ENCODE results near the gene SLC10A6. TPM values are rescaled to one million over a fixed set of nuclear protein-coding genes. Genes with fewer than 3 reads are reported as not detected.

The SLC10A6 gene
- total RNA-seq, 1 experiment from 2014 or later = not detected

DNA sequence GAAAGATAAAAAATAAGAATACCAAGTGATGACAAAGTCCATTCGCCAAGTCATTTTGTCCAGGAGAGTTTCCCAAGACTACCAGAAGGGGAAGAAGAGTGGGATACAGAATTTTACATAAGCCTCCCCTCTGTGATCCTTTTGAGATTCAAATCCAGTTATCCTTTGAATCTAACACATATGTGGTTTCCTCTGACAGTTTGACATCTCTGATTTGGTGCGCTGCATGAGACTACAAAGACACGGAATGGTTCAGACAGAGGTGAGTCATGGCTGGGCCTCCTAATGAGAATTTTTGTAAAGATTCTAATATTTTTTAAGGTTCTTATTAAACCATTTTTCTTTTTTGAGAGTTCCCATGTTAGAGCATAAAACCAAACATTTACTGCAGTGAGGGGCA is 38.3 kb downstream of the SLC10A6 start:
- no peaks in the 10 kb centered on the region for H3K27me3 Mint-ChIP-seq (ENCODE audit: insufficient read depth, unreplicated experiment)
- no peaks in the 10 kb centered on the region for H3K27me3 ChIP-seq (replicated peaks; ENCODE audit: control insufficient read depth, insufficient read depth, low read length)
- no peaks in the 10 kb centered on the region for H3K4me1 ChIP-seq
- H3K27ac Mint-ChIP-seq (ENCODE audit: unreplicated experiment) = no peak overlapping the region
- intact Hi-C loops (cut with micrococcal nuclease; ENCODE audit: unreplicated experiment) = no loop called here
- H3K9me3 ChIP-seq = peaks cover 7% of the 10 kb centered on the region; the same call in 1 of the 2 replicates
- no peaks in the 10 kb centered on the region for H3K9me3 Mint-ChIP-seq (ENCODE audit: unreplicated experiment)
- peaks cover under 1% of the 10 kb centered on the region; the same call in 1 of the 2 replicates for H3K36me3 ChIP-seq (ENCODE audit: control insufficient read depth, insufficient read depth, low read length)
- ChIA-PET POLR2A (no interaction called here), CTCF (no interaction called here)
- TF ChIP-seq, protein P1, sequence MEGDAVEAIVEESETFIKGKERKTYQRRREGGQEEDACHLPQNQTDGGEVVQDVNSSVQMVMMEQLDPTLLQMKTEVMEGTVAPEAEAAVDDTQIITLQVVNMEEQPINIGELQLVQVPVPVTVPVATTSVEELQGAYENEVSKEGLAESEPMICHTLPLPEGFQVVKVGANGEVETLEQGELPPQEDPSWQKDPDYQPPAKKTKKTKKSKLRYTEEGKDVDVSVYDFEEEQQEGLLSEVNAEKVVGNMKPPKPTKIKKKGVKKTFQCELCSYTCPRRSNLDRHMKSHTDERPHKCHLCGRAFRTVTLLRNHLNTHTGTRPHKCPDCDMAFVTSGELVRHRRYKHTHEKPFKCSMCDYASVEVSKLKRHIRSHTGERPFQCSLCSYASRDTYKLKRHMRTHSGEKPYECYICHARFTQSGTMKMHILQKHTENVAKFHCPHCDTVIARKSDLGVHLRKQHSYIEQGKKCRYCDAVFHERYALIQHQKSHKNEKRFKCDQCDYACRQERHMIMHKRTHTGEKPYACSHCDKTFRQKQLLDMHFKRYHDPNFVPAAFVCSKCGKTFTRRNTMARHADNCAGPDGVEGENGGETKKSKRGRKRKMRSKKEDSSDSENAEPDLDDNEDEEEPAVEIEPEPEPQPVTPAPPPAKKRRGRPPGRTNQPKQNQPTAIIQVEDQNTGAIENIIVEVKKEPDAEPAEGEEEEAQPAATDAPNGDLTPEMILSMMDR (IDR thresholded peaks at IDR 0.05; ENCODE audit: insufficient read depth in 1 of 2, low read depth in 1 of 2, low read length in 1 of 2, severe bottlenecking in 1 of 2, unreplicated experiment in 1 of 2) = no peak
- H3K36me3 Mint-ChIP-seq (ENCODE audit: insufficient read depth, unreplicated experiment) = peaks cover 5% of the 10 kb centered on the region
- no peak overlapping the region for H3K4me3 ChIP-seq (ENCODE audit: low read depth, low read length)
- no peak for DNase-seq
- no peaks in the 10 kb centered on the region for H3K4me1 Mint-ChIP-seq (ENCODE audit: low read depth, unreplicated experiment)
- no TSS peak for BruUV-seq (replicated peaks)
- no peak overlapping the region for H3K4me3 Mint-ChIP-seq (ENCODE audit: unreplicated experiment)

DNA sequence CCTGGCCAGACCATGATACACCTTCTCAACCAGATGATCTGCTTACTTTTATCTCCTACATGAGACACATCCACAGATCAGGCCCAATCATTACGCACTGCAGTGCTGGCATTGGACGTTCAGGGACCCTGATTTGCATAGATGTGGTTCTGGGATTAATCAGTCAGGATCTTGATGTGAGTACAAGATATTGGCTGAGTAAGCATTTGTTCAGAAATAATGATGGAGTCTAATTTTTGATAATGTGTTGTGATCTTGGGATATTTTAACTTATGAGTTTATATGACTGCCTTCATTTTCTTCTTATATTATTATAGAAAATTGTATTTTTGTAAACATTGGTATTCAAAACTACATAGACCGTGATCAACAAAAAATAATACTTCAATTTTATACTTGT is 39.4 kb downstream of the SLC10A6 start:
- Mint-ChIP-seq H3K4me1 (ENCODE audit: low read depth, unreplicated experiment) (no peaks in the 10 kb centered on the region), H3K9me3 (ENCODE audit: unreplicated experiment) (no peaks in the 10 kb centered on the region), H3K36me3 (ENCODE audit: insufficient read depth, unreplicated experiment) (peaks cover 5% of the 10 kb centered on the region), H3K27me3 (ENCODE audit: insufficient read depth, unreplicated experiment) (no peaks in the 10 kb centered on the region), H3K4me3 (ENCODE audit: unreplicated experiment) (no peak overlapping the region), H3K27ac (ENCODE audit: unreplicated experiment) (no peak overlapping the region)
- TF ChIP-seq, protein P1 (IDR thresholded peaks at IDR 0.05; ENCODE audit: insufficient read depth in 1 of 2, low read depth in 1 of 2, low read length in 1 of 2, severe bottlenecking in 1 of 2, unreplicated experiment in 1 of 2) = no peak
- H3K9me3 ChIP-seq = no peaks in the 10 kb centered on the region
- H3K4me1 ChIP-seq = no peaks in the 10 kb centered on the region
- ChIA-PET POLR2A (no interaction called here), CTCF (no interaction called here)
- no peak for DNase-seq
- no peaks in the 10 kb centered on the region for H3K27me3 ChIP-seq (replicated peaks; ENCODE audit: control insufficient read depth, insufficient read depth, low read length)
- H3K36me3 ChIP-seq (ENCODE audit: control insufficient read depth, insufficient read depth, low read length) = no peaks in the 10 kb centered on the region
- intact Hi-C loops (cut with micrococcal nuclease; ENCODE audit: unreplicated experiment) = no loop called here
- no peak overlapping the region for H3K4me3 ChIP-seq (ENCODE audit: low read depth, low read length)
- BruUV-seq (replicated peaks) = no TSS peak

DNA sequence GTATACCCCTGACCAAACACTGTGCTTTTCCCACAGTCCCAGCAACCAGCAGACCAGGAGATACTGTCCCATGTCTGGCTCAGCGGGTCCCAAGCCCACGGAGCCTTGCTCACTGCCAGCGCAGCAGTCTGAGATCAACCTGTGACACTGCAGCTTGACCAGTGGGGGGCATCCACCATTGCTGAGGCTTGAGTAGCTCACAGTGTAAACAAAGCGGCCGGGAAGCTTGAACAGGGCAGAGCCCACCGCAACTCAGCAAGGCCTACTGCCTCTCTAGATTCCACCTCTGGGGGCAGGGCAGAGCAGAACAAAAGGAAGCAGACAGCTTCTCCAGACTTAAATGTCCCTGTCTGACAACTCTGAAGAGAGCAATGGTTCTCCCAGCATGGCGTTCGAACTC is 58.1 kb downstream of the SLC10A6 start:
- intact Hi-C loops (cut with micrococcal nuclease; ENCODE audit: unreplicated experiment) = loop anchor here (5.0 kb wide), 1 partner anchor 101 kb away; the partner anchor contains the start of gene C4orf36
- Mint-ChIP-seq H3K36me3 (ENCODE audit: insufficient read depth, unreplicated experiment) (peaks cover 9% of the 10 kb centered on the region), H3K9me3 (ENCODE audit: unreplicated experiment) (no peaks in the 10 kb centered on the region), H3K27ac (ENCODE audit: unreplicated experiment) (no peak overlapping the region), H3K27me3 (ENCODE audit: insufficient read depth, unreplicated experiment) (no peaks in the 10 kb centered on the region), H3K4me1 (ENCODE audit: low read depth, unreplicated experiment) (no peaks in the 10 kb centered on the region), H3K4me3 (ENCODE audit: unreplicated experiment) (no peak overlapping the region)
- DNase-seq = peak; percentile 38 to 43
- H3K36me3 ChIP-seq (ENCODE audit: control insufficient read depth, insufficient read depth, low read length) = no peaks in the 10 kb centered on the region
- H3K4me1 ChIP-seq = no peaks in the 10 kb centered on the region
- TF ChIP-seq, protein P1 (IDR thresholded peaks at IDR 0.05; ENCODE audit: insufficient read depth in 1 of 2, low read depth in 1 of 2, low read length in 1 of 2, severe bottlenecking in 1 of 2, unreplicated experiment in 1 of 2) = no peak
- ChIA-PET POLR2A (no interaction called here), CTCF (no interaction called here)
- H3K9me3 ChIP-seq = no peaks in the 10 kb centered on the region
- BruUV-seq (replicated peaks) = no TSS peak
- no peaks in the 10 kb centered on the region for H3K27me3 ChIP-seq (replicated peaks; ENCODE audit: control insufficient read depth, insufficient read depth, low read length)
- H3K4me3 ChIP-seq (ENCODE audit: low read depth, low read length) = no peak overlapping the region

Data from Caco-2 (cell line).